GM12801 (cell line): ENCODE measurements around the gene PAPPA.

Source experiments
- CTCF ChIP-seq: IDR thresholded peaks from one replicate; pipeline ENCODE4 v1.5.1; 2011; ENCODE audit warnings: control low read depth; ENCODE audit not compliant: insufficient read length; ENCODE audit errors: extremely low read depth

PAPPA gene

GRCh38 chr9:116414374-116414773, 260.8 kb downstream of the PAPPA start:
- TF ChIP-seq CTCF = no peak

- no peak for TF ChIP-seq CTCF
These were observed 262.8 kb downstream of the PAPPA start for GRCh38 chr9:116416421-116416820.

GRCh38 chr9:116417464-116417863, 263.9 kb downstream of the PAPPA start:
- no peak for TF ChIP-seq CTCF

- TF ChIP-seq CTCF = no peak
These were observed 265.6 kb downstream of the PAPPA start for GRCh38 chr9:116419181-116419580.

- TF ChIP-seq CTCF = no peak
These were observed 267.5 kb downstream of the PAPPA start for GRCh38 chr9:116420993-116421538.

GRCh38 chr9:116422119-116422979, 268.8 kb downstream of the PAPPA start:
- TF ChIP-seq CTCF = no peak

- TF ChIP-seq CTCF = no peak
These were observed 269.6 kb downstream of the PAPPA start for GRCh38 chr9:116423149-116423548.
